ENCODE measurements around the gene STX7. TPM values are rescaled to one million over a fixed set of nuclear protein-coding genes. Genes with fewer than 3 reads are reported as not detected.
A peak's percentile ranks its signal among the peaks of the same experiment; 100 is the strongest.
"Not testable (repeated sequence)": the region's sequence is repeated elsewhere in the genome, so short reads cannot be mapped to it uniquely, and the experiment has no call there.

The STX7 gene, protein sequence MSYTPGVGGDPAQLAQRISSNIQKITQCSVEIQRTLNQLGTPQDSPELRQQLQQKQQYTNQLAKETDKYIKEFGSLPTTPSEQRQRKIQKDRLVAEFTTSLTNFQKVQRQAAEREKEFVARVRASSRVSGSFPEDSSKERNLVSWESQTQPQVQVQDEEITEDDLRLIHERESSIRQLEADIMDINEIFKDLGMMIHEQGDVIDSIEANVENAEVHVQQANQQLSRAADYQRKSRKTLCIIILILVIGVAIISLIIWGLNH
- 10 to 100 TPM; 24.8 to 78.8 (median 56.3) TPM for total RNA-seq
- polyA plus RNA-seq: 10 to 100 TPM in 1 of 2 donors, 1 to 10 TPM in 1; 6.7 to 25.1 TPM
- long read RNA-seq, donor 1, full-length matches to known transcripts: 62 of 73 reads
- long read RNA-seq, donor 1, partial matches to known transcripts: 9 of 73 reads
- long read RNA-seq, donor 1, other reads (novel, unspliced or antisense): 2 of 73 reads
- long read RNA-seq, donor 2, full-length matches to known transcripts: 112 of 132 reads
- long read RNA-seq, donor 2, partial matches to known transcripts: 6 of 132 reads
- long read RNA-seq, donor 2, other reads (novel, unspliced or antisense): 14 of 132 reads
- long read RNA-seq, donor 3, full-length matches to known transcripts: 35 of 42 reads
- long read RNA-seq, donor 3, partial matches to known transcripts: 3 of 42 reads
- long read RNA-seq, donor 3, other reads (novel, unspliced or antisense): 4 of 42 reads

DNA sequence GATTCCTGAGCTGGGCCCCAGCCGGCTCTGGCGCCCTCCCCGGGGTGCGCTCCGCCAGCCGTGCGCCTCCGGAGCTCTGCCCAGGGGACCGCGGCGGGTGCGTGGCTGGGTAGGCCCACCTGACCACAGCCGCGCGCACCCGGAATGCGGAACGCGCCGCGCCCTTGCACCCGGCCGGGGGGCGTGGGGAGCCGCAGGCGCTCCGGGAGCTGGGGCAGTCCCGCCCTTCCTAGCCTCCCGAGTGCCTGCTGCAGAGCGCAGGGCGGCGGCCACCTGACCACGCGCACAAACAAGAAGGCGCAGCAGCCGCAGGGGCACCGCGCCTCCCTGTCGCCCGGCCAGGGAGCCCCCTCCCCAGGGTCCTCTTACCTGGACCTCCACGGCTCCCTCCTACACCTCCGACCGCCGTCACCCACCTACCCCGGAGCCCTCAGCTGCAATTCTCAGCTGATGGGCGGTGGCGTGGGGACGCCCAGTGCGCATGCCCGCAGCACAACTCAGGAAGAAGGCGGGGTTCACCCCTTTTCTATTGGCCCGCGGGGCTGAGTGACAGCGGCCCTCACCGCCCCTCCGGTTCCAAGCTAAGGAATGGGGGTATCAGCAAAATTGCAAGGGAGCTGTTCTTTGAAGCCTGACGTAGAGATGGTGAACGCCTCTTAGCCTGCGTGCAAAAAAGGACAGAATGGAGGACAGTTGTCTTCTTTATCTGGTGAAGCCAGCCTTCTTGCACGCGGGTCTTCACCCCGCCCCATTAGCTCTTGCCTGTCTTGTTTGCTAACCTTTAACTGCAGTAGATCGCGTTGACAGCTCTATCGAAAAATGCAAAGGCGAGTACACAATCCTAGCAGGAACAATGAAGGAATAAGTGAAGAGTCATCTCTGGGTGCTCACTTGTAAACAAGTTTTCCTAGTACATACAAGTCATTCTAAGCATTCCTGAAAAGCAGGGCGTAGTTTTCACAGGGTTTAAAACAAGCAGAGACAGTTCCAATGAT is at the start of gene STX7:
Gene STX7 (minus strand): TSS at position 479 of the 995 bp plus-strand sequence. CDS start 9,586 bp downstream, outside the sequence.
- WGBS, 4 donors: 1 to 3% (median 1%) methylated on average over 16 to 67 of the region's 67 CpGs
- intact Hi-C loops (cut with DNase I): loop anchor here in 3 of 10 donors (1.0 to 10.0 kb wide), 3 partner anchors 299 to 302 kb away; partner anchors contain the start of gene RPS12 (in 3 of the 3)
- TF ChIP-seq, protein P1, sequence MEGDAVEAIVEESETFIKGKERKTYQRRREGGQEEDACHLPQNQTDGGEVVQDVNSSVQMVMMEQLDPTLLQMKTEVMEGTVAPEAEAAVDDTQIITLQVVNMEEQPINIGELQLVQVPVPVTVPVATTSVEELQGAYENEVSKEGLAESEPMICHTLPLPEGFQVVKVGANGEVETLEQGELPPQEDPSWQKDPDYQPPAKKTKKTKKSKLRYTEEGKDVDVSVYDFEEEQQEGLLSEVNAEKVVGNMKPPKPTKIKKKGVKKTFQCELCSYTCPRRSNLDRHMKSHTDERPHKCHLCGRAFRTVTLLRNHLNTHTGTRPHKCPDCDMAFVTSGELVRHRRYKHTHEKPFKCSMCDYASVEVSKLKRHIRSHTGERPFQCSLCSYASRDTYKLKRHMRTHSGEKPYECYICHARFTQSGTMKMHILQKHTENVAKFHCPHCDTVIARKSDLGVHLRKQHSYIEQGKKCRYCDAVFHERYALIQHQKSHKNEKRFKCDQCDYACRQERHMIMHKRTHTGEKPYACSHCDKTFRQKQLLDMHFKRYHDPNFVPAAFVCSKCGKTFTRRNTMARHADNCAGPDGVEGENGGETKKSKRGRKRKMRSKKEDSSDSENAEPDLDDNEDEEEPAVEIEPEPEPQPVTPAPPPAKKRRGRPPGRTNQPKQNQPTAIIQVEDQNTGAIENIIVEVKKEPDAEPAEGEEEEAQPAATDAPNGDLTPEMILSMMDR (IDR thresholded peaks at IDR 0.05): peak in 1 of 12 donors; percentile 7
- peak in 1 of 2 donors; percentile 89 for TF ChIP-seq POLR2A (IDR thresholded peaks at IDR 0.05)
- H3K27me3 ChIP-seq: no peaks in the 10 kb centered on the region
- no peaks in the 10 kb centered on the region for H3K9me3 ChIP-seq
- peak within 1 kb of the TSS; percentile 54 to 94 (median 90) for H3K27ac ChIP-seq
- peaks cover 0 to 53% (median 35%) of the 10 kb centered on the region in 12 donors for H3K4me1 ChIP-seq
- peaks cover 0 to 9% (median 0%) of the 10 kb centered on the region in 9 donors for H3K36me3 ChIP-seq
- DNase-seq: peak; percentile 91 to 96 (median 92)
- ATAC-seq: peak; percentile 95 to 99 (median 99)
- H3K4me3 ChIP-seq: peak within 1 kb of the TSS; percentile 55 to 92 (median 84)

DNA sequence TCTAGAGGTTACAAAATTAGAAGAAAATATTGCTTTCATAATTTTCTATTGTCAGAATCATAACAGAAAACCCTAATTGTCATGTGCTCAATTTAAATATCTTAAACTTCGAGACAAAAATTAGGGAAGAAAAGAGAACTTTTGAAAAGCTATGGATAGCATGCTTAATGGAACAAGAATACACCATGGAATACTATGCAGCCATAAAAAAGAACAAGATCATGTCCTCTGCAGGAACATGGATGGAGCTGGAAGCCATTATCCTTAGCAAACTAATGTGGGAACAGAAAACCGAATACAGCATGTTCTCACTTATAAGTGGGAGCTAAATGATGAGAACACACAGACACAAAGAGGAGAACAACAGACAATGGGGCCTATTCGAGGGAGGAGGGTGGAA is 47.2 kb upstream of the STX7 start:
- not testable (repeated sequence) for H3K4me1 ChIP-seq, H3K27ac ChIP-seq, H3K36me3 ChIP-seq, DNase-seq, H3K4me3 ChIP-seq, H3K9me3 ChIP-seq, ATAC-seq
- intact Hi-C loops (cut with DNase I): loop anchor here in 1 of 10 donors (10.0 kb wide), 1 partner anchor 595 kb away; no protein-coding TSS in a partner anchor
- WGBS, 4 donors: 62 to 76% (median 73%) methylated on average over 3 of the region's 3 CpGs
- H3K27me3 ChIP-seq: peaks cover 0 to 23% (median 0%) of the 10 kb centered on the region in 9 donors

DNA sequence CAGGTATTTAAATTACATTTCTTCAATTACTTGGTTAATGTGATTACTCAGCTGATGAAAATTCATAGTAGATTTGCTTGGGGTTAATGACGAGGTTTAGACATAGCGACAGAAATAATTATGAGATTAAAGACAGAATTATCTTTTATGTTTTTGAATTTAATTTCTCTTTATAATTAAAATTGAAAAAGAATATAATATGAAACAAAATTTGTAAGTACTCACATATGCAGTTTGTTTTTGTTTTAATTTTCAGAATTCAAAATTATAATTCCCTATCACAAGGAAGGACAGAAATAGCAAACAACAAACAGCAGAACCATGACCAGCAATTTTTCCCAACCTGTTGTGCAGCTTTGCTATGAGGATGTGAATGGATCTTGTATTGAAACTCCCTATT is 39.5 kb upstream of the STX7 start, which contains the start of gene TAAR8:
Gene TAAR8 (plus strand): TSS at position 301 of the 400 bp plus-strand sequence. CDS start 21 bp downstream, at position 322.
- no peak within 1 kb of the TSS for H3K27ac ChIP-seq
- no peaks in the 10 kb centered on the region for H3K36me3 ChIP-seq
- intact Hi-C loops (cut with DNase I): no loop called here
- WGBS, 4 donors: 92 to 93% (median 92%) methylated on average over 2 of the region's 2 CpGs
- no peak for DNase-seq
- TF ChIP-seq, protein P1 (IDR thresholded peaks at IDR 0.05): no peak
- no peak for TF ChIP-seq POLR2A (IDR thresholded peaks at IDR 0.05)
- H3K4me1 ChIP-seq: no peaks in the 10 kb centered on the region
- ATAC-seq: no peak
- H3K27me3 ChIP-seq: peaks cover 0 to 21% (median 0%) of the 10 kb centered on the region in 9 donors
- H3K4me3 ChIP-seq: no peak within 1 kb of the TSS
- no peaks in the 10 kb centered on the region for H3K9me3 ChIP-seq

DNA sequence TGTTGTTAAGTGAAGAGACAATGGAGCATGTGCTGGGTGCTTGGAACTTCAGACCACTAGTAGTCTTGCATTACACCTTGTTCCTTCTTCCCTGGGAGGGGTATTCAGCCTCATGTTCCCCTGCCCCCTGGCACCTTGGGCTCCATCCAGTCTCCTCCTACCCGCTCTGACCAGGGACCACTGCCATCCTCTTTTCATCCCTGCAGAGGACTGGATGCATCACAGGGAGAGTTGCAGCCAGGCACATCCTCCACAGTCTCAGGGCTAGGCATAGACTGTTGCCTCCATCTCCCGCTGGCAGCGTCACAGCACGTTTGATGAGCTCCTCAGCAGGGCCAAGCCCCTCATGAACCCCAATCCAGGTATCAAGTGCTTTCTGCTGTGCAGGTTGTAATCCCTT is 38.3 kb upstream of the STX7 start:
- WGBS, 4 donors: 60 to 84% (median 66%) methylated on average over 1 to 4 of the region's 4 CpGs
- DNase-seq: peak in 1 of 5 donors; percentile 20

More for the DNA sequence above, 38.3 kb upstream of the STX7 start:
- ATAC-seq: no peak
- Histone ChIP-seq H3K36me3 (no peaks in the 10 kb centered on the region), H3K27me3 (peaks cover 0 to 18% (median 0%) of the 10 kb centered on the region in 9 donors), H3K9me3 (no peaks in the 10 kb centered on the region), H3K4me3 (no peak overlapping the region), H3K27ac (no peak overlapping the region), H3K4me1 (no peaks in the 10 kb centered on the region)
- TF ChIP-seq, protein P1 (IDR thresholded peaks at IDR 0.05): no peak
- TF ChIP-seq POLR2A (IDR thresholded peaks at IDR 0.05): no peak
- intact Hi-C loops (cut with DNase I): no loop called here
